ENCODE results near the gene CCN5.

Gene CCN5

GRCh38 chr20:44776980-44777379 lies 61.8 kb downstream of the CCN5 start:
- TF ChIP-seq CTCF (IDR thresholded peaks at IDR 0.05; ENCODE audit: poor library complexity, severe bottlenecking) = no peak
- Histone ChIP-seq H3K27ac (ENCODE audit: poor library complexity, severe bottlenecking) (no peak overlapping the region), H3K9me3 (ENCODE audit: severe bottlenecking) (no peaks in the 10 kb centered on the region), H3K27me3 (ENCODE audit: insufficient read depth, poor library complexity, severe bottlenecking) (peaks cover 4% of the 10 kb centered on the region), H3K36me3 (ENCODE audit: low read depth) (no peaks in the 10 kb centered on the region), H3K4me1 (ENCODE audit: insufficient read depth, poor library complexity, severe bottlenecking) (peaks cover 4% of the 10 kb centered on the region), H3K4me3 (ENCODE audit: severe bottlenecking) (no peak overlapping the region)
- ATAC-seq (ENCODE audit: low read depth) = 0 out of 3 replicates have a peak, but pooled peaks have one; percentile 23
- DNase-seq (ENCODE audit: low spot score) = no peak

Data from RWPE2 (cell line).